Psoas muscle (tissue), 8 donors: ENCODE results near the gene ADIPOR2. TPM values are rescaled to one million over a fixed set of nuclear protein-coding genes. Genes with fewer than 3 reads are reported as not detected.

Source experiments
- ATAC-seq, 4 donors: fragments of 200-7000 bp; cut with Tn5 transposase; one replicate each; pipeline ENCODE4 v1.9.1; 2020; ENCODE audit warnings: moderate library complexity in 3 of 4, mild to moderate bottlenecking in 2 of 4
- DNase-seq, 2 donors: peaks; one replicate each; pipeline ENCODE4 v3.0.0-alpha.2; 2020
- H3K27ac ChIP-seq: fragments of 200-600 bp; one replicate; pipeline ENCODE4 v1.8.0; 2022
- H3K27me3 ChIP-seq, 3 donors: fragments of 200-600 bp in 1 of 3; one replicate each; pipeline versions ENCODE4 v1.6.1 to v1.8.0; 2013 to 2022; ENCODE audit warnings: low read length in 2 of 3, mild to moderate bottlenecking in 2 of 3, moderate library complexity in 1 of 3; ENCODE audit not compliant: insufficient read depth in 3 of 3
- H3K36me3 ChIP-seq, 2 donors: fragments of 200-600 bp in 1 of 2; one replicate each; pipeline versions ENCODE4 v1.6.1 to v1.8.0; 2013 to 2022; ENCODE audit warnings: low read depth in 1 of 2, mild to moderate bottlenecking in 1 of 2, moderate library complexity in 1 of 2; ENCODE audit not compliant: insufficient read depth in 1 of 2
- H3K4me1 ChIP-seq: fragments of 200-600 bp; one replicate; pipeline ENCODE4 v1.8.0; 2022
- H3K4me3 ChIP-seq: fragments of 200-600 bp; one replicate; pipeline ENCODE4 v1.8.0; 2022; ENCODE audit warnings: mild to moderate bottlenecking
- H3K9me3 ChIP-seq: fragments of 200-600 bp; one replicate; pipeline ENCODE4 v1.8.0; 2022
- CTCF ChIP-seq: fragments of 200-600 bp; IDR thresholded peaks from one replicate; pipeline ENCODE4 v1.8.0; 2022; ENCODE audit warnings: antibody characterized with exemption
- WGBS, 3 donors: extraction: QIAGEN DNeasy Blood & Tissue Kit; methylation state at CpG; one replicate each; pipeline versions ENCODE4 v1.1.6 to v1.1.7; 2013; 5-methylcytosine and 5-hydroxymethylcytosine counted together
- intact Hi-C, 2 donors: fragments of 100-400 bp; cut with DNase I; formaldehyde crosslinking; loops; one replicate each; pipeline versions ENCODE4 v1.11.0 to v1.14.2; 2022
- polyA plus RNA-seq, 3 donors: library from polyadenylated mRNA; stranded (reverse); fragments of 200-250 nt; gene quantifications; one replicate each; pipeline ENCODE4 v1.2.3, GENCODE V29; 2013
- total RNA-seq, 4 donors: library from RNA; stranded (reverse); fragmentation: NEBNext Ultra II Directional in 2 of 4; extraction: Animal tissue kit (Norgen Biotek cat#: 25700) in 2 of 4; gene quantifications; one replicate each; pipeline versions ENCODE4 v1.2.1 to v1.2.4, GENCODE V29; 2021 to 2023
- donor health status: healthy with polysubstance abuse.
- donor health status: DM: no; HTN: no; CAD: no; lungs with moderate emphysema.
- donor health status: Bipolar disorder and iron deficiency.
- donor health status: healthy.
- donor health status: DM: yes; HTN: yes; CAD: no.
- donor health status: DM: no; HTN: no; CAD: no.
- donor health status: DM: no; HTN: no; CAD: no.
- donor health status: DM: yes; HTN: yes; CAD: no.

The ADIPOR2 gene
- total and polyA plus RNA-seq, 7 donors, result 28.6 to 52.1 (median 44.2) TPM

GRCh38 chr12:1779783-1780182, 88.9 kb downstream of the ADIPOR2 start:
- ATAC-seq, result no peak
- Histone ChIP-seq H3K27ac (no peak overlapping the region), H3K4me3 (no peak overlapping the region), H3K9me3 (no peaks in the 10 kb centered on the region), H3K27me3 (no peaks in the 10 kb centered on the region), H3K36me3 (peaks cover 3 to 23% of the 10 kb centered on the region in 2 donors), H3K4me1 (peaks cover 55% of the 10 kb centered on the region)
- intact Hi-C loops, result no loop called here
- 58 to 61% (median 59%) methylated on average over 1 of the region's 1 CpG for WGBS, 3 donors
- no peak for TF ChIP-seq CTCF
- DNase-seq, result no peak

DNA sequence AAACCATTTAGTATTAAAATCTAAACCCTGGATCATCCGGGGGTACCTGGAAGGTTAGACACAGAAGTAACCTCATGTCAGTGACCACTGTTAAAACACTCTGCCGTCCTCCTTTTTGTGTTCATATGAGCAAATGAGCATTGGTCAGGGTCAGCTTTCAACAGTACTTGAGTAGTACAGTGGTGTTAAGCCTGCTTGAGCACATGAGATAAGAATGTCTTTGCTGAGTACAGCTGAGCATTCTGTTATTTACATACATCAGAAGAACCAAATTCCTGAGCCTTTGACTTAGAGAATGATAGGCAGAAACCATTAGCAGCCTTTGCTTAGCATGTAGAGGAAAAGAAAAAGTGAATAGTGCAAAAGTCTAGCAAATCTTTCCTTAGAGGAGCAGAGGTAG, 90.9 kb downstream of the ADIPOR2 start:
- peak; percentile 23 to 67 (median 52) for ATAC-seq
- no peaks in the 10 kb centered on the region for H3K27me3 ChIP-seq
- no peak for DNase-seq
- intact Hi-C loops, result no loop called here
- no peak overlapping the region for H3K27ac ChIP-seq
- H3K4me3 ChIP-seq, result no peak overlapping the region
- H3K36me3 ChIP-seq, result peaks cover 7 to 35% of the 10 kb centered on the region in 2 donors
- H3K4me1 ChIP-seq, result peaks cover 44% of the 10 kb centered on the region
- no peaks in the 10 kb centered on the region for H3K9me3 ChIP-seq
- TF ChIP-seq CTCF, result no peak
- WGBS, 3 donors, result 35 to 53% (median 49%) methylated on average over 2 of the region's 2 CpGs

- 43 to 54% (median 49%) methylated on average over 2 of the region's 2 CpGs for WGBS, 3 donors
- Histone ChIP-seq H3K9me3 (no peaks in the 10 kb centered on the region), H3K27ac (no peak overlapping the region), H3K27me3 (no peaks in the 10 kb centered on the region), H3K4me3 (no peak overlapping the region), H3K4me1 (peaks cover 44% of the 10 kb centered on the region), H3K36me3 (peaks cover 7 to 35% of the 10 kb centered on the region in 2 donors)
- ATAC-seq (peak in 2 of 4 donors; percentile 40 to 47), DNase-seq (no peak)
- no peak for TF ChIP-seq CTCF
- intact Hi-C loops, result no loop called here
Measured at GRCh38 chr12:1782215-1782614, 91.3 kb downstream of the ADIPOR2 start.

DNA sequence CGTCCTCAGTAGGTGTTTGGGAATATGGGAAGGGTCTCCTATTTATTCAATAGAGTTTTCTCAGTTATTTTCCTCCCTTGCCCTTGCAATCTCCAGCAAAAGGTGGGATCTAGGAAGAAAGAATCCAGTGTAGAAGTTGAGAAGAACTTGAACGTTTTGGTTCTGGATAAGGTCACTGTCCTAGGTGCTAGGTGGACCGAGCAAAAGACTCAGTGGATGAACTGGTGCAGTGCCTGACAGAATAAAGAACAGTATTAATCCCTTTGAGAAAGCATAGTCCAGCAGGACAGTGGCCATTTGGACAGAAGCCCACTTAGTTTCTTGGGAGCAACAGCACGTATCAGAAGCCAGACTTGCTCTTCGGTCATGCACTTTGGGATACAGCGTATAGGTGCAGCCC, 96.8 kb downstream of the ADIPOR2 start:
- WGBS, 3 donors, result 24 to 32% (median 30%) methylated on average over 6 of the region's 6 CpGs
- Histone ChIP-seq H3K27me3 (no peaks in the 10 kb centered on the region), H3K27ac (no peak overlapping the region), H3K4me1 (peaks cover 36% of the 10 kb centered on the region), H3K36me3 (peaks cover 7 to 19% of the 10 kb centered on the region in 2 donors), H3K9me3 (no peaks in the 10 kb centered on the region), H3K4me3 (no peak overlapping the region)
- no peak for TF ChIP-seq CTCF
- intact Hi-C loops, result no loop called here
- DNase-seq (peak in 1 of 2 donors; percentile 48), ATAC-seq (peak in 2 of 4 donors; percentile 28 to 30)

DNA sequence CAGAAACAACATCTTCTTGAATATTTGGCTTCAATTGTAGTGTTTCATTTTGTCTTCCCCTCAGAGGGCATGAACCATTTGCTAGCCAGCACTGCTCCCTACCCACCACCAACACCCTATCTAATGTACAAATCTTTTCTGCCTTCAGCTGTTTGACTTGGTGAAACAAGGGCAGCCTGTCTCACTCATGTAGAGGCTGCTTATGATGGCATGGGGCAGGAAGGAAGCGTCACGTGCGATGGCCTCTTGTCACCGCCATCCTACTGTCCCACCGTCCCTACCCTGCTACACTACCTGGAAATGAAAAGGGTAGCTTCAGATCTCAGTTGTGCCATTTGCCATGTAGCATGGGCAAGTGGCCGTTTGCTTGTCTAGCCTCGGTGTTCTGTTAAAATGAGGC, 99.6 kb downstream of the ADIPOR2 start:
- intact Hi-C loops, result loop anchor here (2.0 to 5.0 kb wide), 2 partner anchors 98 to 136 kb away; partner anchors contain the start of gene ADIPOR2 (in 1 of the 2)
- Histone ChIP-seq H3K27ac (no peak overlapping the region), H3K9me3 (no peaks in the 10 kb centered on the region), H3K36me3 (peaks cover 7 to 12% of the 10 kb centered on the region in 2 donors), H3K4me3 (no peak overlapping the region), H3K27me3 (no peaks in the 10 kb centered on the region), H3K4me1 (peaks cover 26% of the 10 kb centered on the region)
- ATAC-seq, result no peak
- peak in 1 of 2 donors; percentile 33 for DNase-seq
- 65 to 74% (median 71%) methylated on average over 7 of the region's 7 CpGs for WGBS, 3 donors
- TF ChIP-seq CTCF, result no peak
